ENCODE results near the gene CAPN14.

The CAPN14 gene

GRCh38 chr2:31241625-31242270 lies 24.4 kb upstream of the CAPN14 start:
- FAIRE-seq: no peak

- FAIRE-seq: no peak
Observed at GRCh38 chr2:31240381-31241365, 23.4 kb upstream of the CAPN14 start.

GRCh38 chr2:31239593-31240177 lies 22.4 kb upstream of the CAPN14 start:
- no peak for FAIRE-seq

GRCh38 chr2:31238906-31239592 lies 21.7 kb upstream of the CAPN14 start:
- no peak for FAIRE-seq

- no peak for FAIRE-seq
Observed at GRCh38 chr2:31238126-31238905, 21.0 kb upstream of the CAPN14 start.

- no peak for FAIRE-seq
Observed at GRCh38 chr2:31237348-31238017, 20.2 kb upstream of the CAPN14 start.

GRCh38 chr2:31236433-31237205 lies 19.3 kb upstream of the CAPN14 start:
- FAIRE-seq: no peak

- FAIRE-seq: no peak
Observed at GRCh38 chr2:31235504-31235902, 18.2 kb upstream of the CAPN14 start.

GRCh38 chr2:31234683-31235503 lies 17.6 kb upstream of the CAPN14 start:
- no peak for FAIRE-seq

- FAIRE-seq: peak; percentile 77
Observed at GRCh38 chr2:31233741-31234682, 16.7 kb upstream of the CAPN14 start, which contains the start of gene EHD3. TSS of gene EHD3 (plus strand) at chr2:31234152. CDS start at chr2:31234622, 470 bp downstream.

GRCh38 chr2:31233231-31233630 lies 15.9 kb upstream of the CAPN14 start:
- FAIRE-seq: no peak

GRCh38 chr2:31232586-31232985 lies 15.3 kb upstream of the CAPN14 start:
- no peak for FAIRE-seq

GRCh38 chr2:31231571-31232302 lies 14.4 kb upstream of the CAPN14 start:
- no peak for FAIRE-seq

- no peak for FAIRE-seq
Observed at GRCh38 chr2:31230751-31231150, 13.4 kb upstream of the CAPN14 start.

GRCh38 chr2:31228717-31229116 lies 11.4 kb upstream of the CAPN14 start:
- no peak for FAIRE-seq

GRCh38 chr2:31227711-31228125 lies 10.4 kb upstream of the CAPN14 start:
- no peak for FAIRE-seq

GRCh38 chr2:31227110-31227509 lies 9.8 kb upstream of the CAPN14 start:
- FAIRE-seq: no peak

GRCh38 chr2:31226266-31226665 lies 9.0 kb upstream of the CAPN14 start:
- no peak for FAIRE-seq

All from A204.1 (cell line).